GM12801 (cell line): Measurements from ENCODE around the gene VTN.

Experiments used
- TF ChIP-seq, protein P1 (sequence below): IDR thresholded peaks from one replicate; pipeline ENCODE4 v1.5.1; 2011; ENCODE audit warnings: control low read depth; ENCODE audit not compliant: insufficient read length; ENCODE audit errors: extremely low read depth

Gene VTN

DNA sequence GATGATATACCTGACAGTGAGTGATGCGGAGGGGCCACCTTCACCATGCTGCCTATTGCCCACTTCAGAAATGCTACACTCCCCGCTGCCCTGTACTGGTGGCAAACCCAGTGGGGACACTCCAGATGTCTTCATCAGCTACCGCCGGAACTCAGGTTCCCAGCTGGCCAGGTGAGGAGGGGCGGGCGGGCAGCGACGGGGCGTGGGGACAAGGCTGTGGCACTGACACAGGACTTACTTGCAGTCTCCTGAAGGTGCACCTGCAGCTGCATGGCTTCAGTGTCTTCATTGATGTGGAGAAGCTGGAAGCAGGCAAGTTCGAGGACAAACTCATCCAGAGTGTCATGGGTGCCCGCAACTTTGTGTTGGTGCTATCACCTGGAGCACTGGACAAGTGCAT is 18.0 kb upstream of the VTN start:
- TF ChIP-seq, protein P1, sequence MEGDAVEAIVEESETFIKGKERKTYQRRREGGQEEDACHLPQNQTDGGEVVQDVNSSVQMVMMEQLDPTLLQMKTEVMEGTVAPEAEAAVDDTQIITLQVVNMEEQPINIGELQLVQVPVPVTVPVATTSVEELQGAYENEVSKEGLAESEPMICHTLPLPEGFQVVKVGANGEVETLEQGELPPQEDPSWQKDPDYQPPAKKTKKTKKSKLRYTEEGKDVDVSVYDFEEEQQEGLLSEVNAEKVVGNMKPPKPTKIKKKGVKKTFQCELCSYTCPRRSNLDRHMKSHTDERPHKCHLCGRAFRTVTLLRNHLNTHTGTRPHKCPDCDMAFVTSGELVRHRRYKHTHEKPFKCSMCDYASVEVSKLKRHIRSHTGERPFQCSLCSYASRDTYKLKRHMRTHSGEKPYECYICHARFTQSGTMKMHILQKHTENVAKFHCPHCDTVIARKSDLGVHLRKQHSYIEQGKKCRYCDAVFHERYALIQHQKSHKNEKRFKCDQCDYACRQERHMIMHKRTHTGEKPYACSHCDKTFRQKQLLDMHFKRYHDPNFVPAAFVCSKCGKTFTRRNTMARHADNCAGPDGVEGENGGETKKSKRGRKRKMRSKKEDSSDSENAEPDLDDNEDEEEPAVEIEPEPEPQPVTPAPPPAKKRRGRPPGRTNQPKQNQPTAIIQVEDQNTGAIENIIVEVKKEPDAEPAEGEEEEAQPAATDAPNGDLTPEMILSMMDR, result no peak

DNA sequence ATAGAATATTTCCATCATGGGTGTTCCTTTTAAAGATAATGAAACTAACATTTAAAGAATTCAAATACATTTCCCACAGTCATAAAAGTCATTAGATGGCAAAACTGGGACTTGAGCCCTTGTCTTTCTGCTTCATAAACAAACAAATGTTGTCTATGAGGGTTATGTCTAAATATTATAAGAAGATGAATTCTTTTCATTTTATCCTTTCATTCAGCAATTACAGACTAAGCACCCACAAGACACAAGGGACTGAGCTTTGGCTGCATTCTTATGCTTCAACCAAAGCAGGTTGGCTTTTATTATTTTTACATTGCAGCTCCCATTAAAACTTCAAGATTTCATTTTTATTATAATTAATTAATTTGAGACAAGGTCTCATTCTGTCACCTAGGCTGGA is 16.3 kb upstream of the VTN start:
- TF ChIP-seq, protein P1, result no peak

DNA sequence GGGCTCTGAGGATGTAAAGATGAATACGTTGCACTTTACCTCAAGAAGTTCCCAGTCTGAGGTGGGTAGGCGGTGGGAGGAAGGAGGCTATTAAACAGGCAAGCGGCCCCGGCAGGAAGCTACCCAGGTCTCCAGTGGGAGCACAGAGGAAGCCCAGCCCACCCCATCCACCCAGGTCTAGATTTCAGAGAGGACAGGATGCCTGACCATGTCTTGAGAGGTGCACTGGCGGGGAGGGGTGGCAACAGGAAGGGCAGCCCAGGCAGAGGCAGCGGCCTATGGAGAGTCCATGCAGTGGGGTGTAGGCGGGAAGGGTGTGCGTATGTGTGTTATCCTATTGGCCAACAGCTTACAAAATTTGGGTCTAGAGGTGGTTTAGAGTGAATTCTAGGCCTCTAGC is 15.3 kb upstream of the VTN start:
- TF ChIP-seq, protein P1, result no peak

DNA sequence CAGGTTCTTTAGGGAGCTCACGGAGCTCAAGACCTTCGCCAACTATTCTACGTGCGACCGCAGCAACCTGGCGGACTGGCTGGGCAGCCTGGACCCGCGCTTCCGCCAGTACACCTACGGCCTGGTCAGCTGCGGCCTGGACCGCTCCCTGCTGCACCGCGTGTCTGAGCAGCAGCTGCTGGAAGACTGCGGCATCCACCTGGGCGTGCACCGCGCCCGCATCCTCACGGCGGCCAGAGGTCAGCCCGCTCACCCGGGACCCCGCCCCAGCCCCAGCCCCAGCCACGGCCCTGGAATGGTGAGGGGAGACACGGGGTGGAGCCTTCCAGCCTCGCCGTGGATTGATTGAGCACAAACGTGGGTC is 14.9 kb upstream of the VTN start:
- TF ChIP-seq, protein P1, result no peak

DNA sequence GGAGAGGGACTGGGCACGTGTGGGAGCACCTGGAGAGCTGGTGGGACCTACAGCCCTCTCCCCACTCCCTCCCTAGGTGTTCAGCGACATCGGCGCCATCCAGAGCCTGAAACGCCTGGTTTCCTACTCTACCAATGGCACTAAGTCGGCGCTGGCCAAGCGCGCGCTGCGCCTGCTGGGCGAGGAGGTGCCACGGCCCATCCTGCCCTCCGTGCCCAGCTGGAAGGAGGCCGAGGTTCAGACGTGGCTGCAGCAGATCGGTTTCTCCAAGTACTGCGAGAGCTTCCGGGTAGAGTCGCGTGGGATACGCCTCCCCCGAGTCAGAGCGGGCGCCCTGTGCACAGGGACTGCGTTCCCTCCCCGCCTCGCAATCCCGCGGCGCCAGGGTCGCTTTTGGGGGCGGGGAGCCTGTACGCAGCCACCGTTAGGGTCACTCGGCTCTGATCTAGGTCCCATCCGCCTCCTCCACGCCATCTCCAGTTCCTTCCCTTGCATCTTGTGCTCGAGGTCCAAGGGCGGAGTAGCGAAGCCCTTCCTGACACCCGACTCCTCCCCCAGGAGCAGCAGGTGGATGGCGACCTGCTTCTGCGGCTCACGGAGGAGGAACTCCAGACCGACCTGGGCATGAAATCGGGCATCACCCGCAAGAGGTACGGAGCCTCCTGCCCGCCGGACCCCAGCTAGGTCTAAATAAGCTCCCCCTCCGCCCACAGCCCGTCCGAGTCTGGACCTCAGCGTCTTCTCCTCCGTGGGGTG is 14.4 kb upstream of the VTN start:
- TF ChIP-seq, protein P1, result no peak

DNA sequence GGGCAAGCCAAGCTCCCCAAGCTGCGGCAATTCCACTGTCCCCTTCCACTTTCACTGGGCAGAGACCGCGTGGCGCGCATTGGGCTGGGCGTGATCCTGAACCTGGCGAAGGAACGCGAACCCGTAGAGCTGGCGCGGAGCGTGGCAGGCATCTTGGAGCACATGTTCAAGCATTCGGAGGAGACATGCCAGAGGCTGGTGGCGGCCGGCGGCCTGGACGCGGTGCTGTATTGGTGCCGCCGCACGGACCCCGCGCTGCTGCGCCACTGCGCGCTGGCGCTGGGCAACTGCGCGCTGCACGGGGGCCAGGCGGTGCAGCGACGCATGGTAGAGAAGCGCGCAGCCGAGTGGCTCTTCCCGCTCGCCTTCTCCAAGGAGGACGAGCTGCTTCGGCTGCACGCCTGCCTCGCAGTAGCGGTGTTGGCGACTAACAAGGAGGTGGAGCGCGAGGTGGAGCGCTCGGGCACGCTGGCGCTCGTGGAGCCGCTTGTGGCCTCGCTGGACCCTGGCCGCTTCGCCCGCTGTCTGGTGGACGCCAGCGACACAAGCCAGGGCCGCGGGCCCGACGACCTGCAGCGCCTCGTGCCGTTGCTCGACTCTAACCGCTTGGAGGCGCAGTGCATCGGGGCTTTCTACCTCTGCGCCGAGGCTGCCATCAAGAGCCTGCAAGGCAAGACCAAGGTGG is 11.2 kb upstream of the VTN start:
- TF ChIP-seq, protein P1, result no peak

DNA sequence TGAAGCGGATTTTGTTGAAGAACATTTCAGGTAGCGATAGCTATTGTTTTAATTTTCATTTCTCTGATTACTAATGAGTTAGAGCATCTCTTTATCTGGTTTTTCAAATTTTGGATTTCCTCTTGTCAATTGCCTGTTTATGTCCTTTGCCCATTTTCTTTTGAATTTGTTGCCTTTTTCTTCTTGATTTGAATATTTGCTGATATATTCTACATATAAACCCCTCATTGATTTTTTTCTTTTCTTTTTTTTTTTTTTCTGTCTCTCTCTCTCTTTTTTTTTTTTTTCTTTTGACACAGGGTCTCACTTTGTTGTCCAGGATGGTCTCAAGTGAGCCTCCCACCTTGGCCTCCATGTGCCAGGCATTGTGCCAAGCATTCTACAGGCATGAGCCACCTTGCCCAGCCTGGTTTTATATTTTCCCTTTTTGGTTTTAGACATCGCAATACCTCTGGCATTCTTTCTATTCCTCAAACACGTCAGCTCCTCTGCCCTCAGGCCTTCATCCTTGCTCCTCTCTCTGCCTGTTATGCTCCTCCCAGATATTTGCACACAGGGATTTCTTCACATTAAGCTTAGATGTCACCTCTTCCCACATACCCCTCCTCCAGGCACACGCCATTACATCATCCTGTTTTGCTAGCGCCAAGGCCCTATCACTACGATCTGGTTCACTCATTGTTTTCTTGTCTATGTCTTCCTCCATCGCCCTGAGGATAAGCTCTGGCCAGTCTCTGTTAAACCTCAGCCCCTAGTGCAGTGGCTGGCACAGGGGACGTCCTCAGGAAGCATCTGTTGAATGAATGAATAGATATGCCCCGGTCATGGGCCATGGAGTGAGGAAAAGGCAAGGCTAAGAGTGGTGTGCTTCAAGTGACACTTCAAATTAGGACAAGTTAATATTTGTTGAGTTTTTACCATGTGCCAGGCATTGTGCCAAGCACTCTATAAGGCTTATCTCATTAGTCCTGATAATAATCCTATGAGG is 10.0 kb upstream of the VTN start:
- TF ChIP-seq, protein P1, result no peak
